Panc1 (cell line): ENCODE results near the gene NANOS3. TPM values are rescaled to one million over a fixed set of nuclear protein-coding genes. Genes with fewer than 3 reads are reported as not detected.

ENCODE experiments used
- ATAC-seq: fragments of 200-7000 bp; cut with Tn5 transposase; 2 replicates; pipeline ENCODE4 v1.9.1; 2020; ENCODE audit warnings: mild to moderate bottlenecking, moderate library complexity
- BruUV-seq: library from RNA; stranded (reverse); fragments of 400-500 nt; replicated peaks from 2 replicates; lab custom pipeline; 2021; lab: Mats Ljungman, UMichigan
- CTCF ChIA-PET: fragments of 300-600 bp; sonication (Branson Sonifier 250); formaldehyde crosslinking; loops from one replicate; lab custom pipeline; 2022; ENCODE audit warnings: antibody characterized with exemption; lab: Charles Lee
- POLR2A ChIA-PET: fragments of 300-600 bp; sonication (Branson Sonifier 250); formaldehyde crosslinking; loops from one replicate; lab custom pipeline; 2022; ENCODE audit warnings: antibody characterized with exemption; lab: Charles Lee
- DNase-seq: peaks from one replicate; pipeline ENCODE4 v3.0.0-alpha.2; 2010; ENCODE audit warnings: low read depth, low spot score
- H3K27ac ChIP-seq: 2 replicates; pipeline ENCODE4 v1.5.1; 2011; ENCODE audit warnings: mild to moderate bottlenecking, low read length, inconsistent platforms
- H3K27me3 ChIP-seq: fragments of 200-500 bp; sonication (Bioruptor generic); 2 replicates; pipeline ENCODE4 v1.6.0; 2014; ENCODE audit warnings: low read length, inconsistent platforms; ENCODE audit not compliant: control insufficient read depth, insufficient read depth
- H3K36me3 ChIP-seq: fragments of 200-500 bp; sonication (Bioruptor generic); 2 replicates; pipeline ENCODE4 v1.5.1; 2014; ENCODE audit warnings: inconsistent platforms, mild to moderate bottlenecking, low read length, moderate library complexity; ENCODE audit not compliant: control insufficient read depth, insufficient read depth
- H3K4me1 ChIP-seq: 2 replicates; pipeline ENCODE4 v1.5.1; 2011; ENCODE audit warnings: inconsistent platforms, mild to moderate bottlenecking, low read length, moderate library complexity; ENCODE audit not compliant: control insufficient read depth, insufficient read depth
- H3K4me3 ChIP-seq, 2 experiments: 2 replicates each; pipeline ENCODE4 v1.5.1; 2011 to 2012; ENCODE audit warnings: low read depth in 2 of 2, low read length in 2 of 2, mild to moderate bottlenecking in 2 of 2, inconsistent platforms in 1 of 2, moderate library complexity in 1 of 2
- H3K9me3 ChIP-seq: fragments of 200-500 bp; sonication (Bioruptor generic); 2 replicates; pipeline ENCODE4 v1.5.1; 2014; ENCODE audit warnings: low read depth, mild to moderate bottlenecking, inconsistent platforms, low read length, moderate library complexity; ENCODE audit not compliant: control insufficient read depth, insufficient read depth
- POLR2AphosphoS5 ChIP-seq: IDR thresholded peaks from 2 replicates; pipeline ENCODE4 v1.6.1; 2012; ENCODE audit warnings: mild to moderate bottlenecking, low read depth, low read length, moderate library complexity
- SIN3A ChIP-seq: IDR thresholded peaks from 2 replicates; pipeline ENCODE4 v1.6.1; 2012; ENCODE audit warnings: low read depth, mild to moderate bottlenecking, low read length, moderate library complexity, borderline replicate concordance; ENCODE audit not compliant: insufficient read depth
- TCF7L2 ChIP-seq: IDR thresholded peaks from 2 replicates; pipeline ENCODE4 v1.6.1; 2011; ENCODE audit warnings: mild to moderate bottlenecking, low read depth, low read length, inconsistent platforms
- in situ Hi-C: cut with HindIII; loops from 2 replicates; pipeline ENCODE4 v1.10.0; 2016; ENCODE audit warnings: low sequenced_read_pairs, low pct_unique_long_range_greater_than_20kb
- intact Hi-C: fragments of 100-400 bp; cut with micrococcal nuclease; formaldehyde crosslinking; loops from one replicate; pipeline ENCODE4 v1.10.0; 2022; ENCODE audit not compliant: unreplicated experiment
- total RNA-seq: library from RNA; stranded (reverse); gene quantifications from one replicate; pipeline ENCODE4 v1.2.1, GENCODE V29; 2021; ENCODE audit not compliant: unreplicated experiment
- TF ChIP-seq, protein P1 (sequence below): fragments of 450-650 bp; IDR thresholded peaks from 2 replicates; pipeline ENCODE4 v1.5.1; 2017; ENCODE audit warnings: mild to moderate bottlenecking
- TF ChIP-seq, protein P2 (sequence below), 2 experiments: IDR thresholded peaks; 2 replicates each; pipeline ENCODE4 v1.6.1; 2011 to 2012; ENCODE audit warnings: low read depth in 2 of 2, control low read depth in 1 of 2, low read length in 1 of 2, mild to moderate bottlenecking in 1 of 2, moderate library complexity in 1 of 2; ENCODE audit not compliant: insufficient read depth in 1 of 2

The NANOS3 gene
- total RNA-seq, 1 experiment from 2014 or later: 0.33 TPM

DNA sequence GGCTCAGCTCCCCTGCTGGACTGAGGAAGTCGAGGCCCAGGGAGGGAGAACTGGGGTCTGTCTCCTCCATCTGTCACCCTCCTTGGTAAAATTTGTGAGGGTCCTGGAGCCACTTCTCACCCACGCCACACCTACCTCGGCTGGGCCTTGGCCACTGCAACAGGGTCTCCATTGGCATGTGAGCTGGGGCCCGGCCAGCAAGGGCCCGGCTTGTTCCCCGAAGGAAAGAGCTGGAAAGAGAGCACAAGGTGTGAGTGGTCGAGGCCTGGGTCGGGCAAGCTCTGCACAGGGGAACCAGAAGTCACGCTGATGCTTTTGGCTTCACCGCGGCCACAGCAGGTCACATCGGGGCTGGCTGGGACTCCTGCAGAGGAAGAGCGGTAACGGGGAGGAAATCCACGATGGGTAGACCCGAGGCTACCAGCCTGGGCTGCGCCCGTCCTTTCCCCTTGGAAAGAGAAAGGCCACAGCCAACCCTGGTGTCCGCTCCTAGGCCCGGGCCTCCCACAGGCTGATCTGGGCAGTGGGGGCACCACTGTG is 9.0 kb downstream of the NANOS3 start:
- H3K9me3 ChIP-seq: no peaks in the 10 kb centered on the region
- no peak overlapping the region for H3K27ac ChIP-seq
- DNase-seq (no peak), ATAC-seq (no peak)
- H3K4me3 ChIP-seq: no peak overlapping the region
- intact Hi-C loops: no loop called here
- BruUV-seq: no TSS peak
- peaks cover 10% of the 10 kb centered on the region for H3K4me1 ChIP-seq
- H3K27me3 ChIP-seq: no peaks in the 10 kb centered on the region
- no peaks in the 10 kb centered on the region for H3K36me3 ChIP-seq
- TF ChIP-seq POLR2AphosphoS5 (no peak), TCF7L2 (no peak), SIN3A (no peak)
- TF ChIP-seq, protein P1, sequence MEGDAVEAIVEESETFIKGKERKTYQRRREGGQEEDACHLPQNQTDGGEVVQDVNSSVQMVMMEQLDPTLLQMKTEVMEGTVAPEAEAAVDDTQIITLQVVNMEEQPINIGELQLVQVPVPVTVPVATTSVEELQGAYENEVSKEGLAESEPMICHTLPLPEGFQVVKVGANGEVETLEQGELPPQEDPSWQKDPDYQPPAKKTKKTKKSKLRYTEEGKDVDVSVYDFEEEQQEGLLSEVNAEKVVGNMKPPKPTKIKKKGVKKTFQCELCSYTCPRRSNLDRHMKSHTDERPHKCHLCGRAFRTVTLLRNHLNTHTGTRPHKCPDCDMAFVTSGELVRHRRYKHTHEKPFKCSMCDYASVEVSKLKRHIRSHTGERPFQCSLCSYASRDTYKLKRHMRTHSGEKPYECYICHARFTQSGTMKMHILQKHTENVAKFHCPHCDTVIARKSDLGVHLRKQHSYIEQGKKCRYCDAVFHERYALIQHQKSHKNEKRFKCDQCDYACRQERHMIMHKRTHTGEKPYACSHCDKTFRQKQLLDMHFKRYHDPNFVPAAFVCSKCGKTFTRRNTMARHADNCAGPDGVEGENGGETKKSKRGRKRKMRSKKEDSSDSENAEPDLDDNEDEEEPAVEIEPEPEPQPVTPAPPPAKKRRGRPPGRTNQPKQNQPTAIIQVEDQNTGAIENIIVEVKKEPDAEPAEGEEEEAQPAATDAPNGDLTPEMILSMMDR: no peak
- TF ChIP-seq, protein P2, sequence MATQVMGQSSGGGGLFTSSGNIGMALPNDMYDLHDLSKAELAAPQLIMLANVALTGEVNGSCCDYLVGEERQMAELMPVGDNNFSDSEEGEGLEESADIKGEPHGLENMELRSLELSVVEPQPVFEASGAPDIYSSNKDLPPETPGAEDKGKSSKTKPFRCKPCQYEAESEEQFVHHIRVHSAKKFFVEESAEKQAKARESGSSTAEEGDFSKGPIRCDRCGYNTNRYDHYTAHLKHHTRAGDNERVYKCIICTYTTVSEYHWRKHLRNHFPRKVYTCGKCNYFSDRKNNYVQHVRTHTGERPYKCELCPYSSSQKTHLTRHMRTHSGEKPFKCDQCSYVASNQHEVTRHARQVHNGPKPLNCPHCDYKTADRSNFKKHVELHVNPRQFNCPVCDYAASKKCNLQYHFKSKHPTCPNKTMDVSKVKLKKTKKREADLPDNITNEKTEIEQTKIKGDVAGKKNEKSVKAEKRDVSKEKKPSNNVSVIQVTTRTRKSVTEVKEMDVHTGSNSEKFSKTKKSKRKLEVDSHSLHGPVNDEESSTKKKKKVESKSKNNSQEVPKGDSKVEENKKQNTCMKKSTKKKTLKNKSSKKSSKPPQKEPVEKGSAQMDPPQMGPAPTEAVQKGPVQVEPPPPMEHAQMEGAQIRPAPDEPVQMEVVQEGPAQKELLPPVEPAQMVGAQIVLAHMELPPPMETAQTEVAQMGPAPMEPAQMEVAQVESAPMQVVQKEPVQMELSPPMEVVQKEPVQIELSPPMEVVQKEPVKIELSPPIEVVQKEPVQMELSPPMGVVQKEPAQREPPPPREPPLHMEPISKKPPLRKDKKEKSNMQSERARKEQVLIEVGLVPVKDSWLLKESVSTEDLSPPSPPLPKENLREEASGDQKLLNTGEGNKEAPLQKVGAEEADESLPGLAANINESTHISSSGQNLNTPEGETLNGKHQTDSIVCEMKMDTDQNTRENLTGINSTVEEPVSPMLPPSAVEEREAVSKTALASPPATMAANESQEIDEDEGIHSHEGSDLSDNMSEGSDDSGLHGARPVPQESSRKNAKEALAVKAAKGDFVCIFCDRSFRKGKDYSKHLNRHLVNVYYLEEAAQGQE (IDR thresholded peaks at IDR 0.05; ENCODE audit: insufficient read depth in 1 of 2, low read depth in 2 of 2, low read length in 1 of 2): no peak
- ChIA-PET CTCF (no interaction called here), POLR2A (interaction anchor here (0.6 kb wide), 1 partner anchor 108 kb away, joined by 9 read pairs; no protein-coding TSS in a partner anchor)
- in situ Hi-C loops: no loop called here

DNA sequence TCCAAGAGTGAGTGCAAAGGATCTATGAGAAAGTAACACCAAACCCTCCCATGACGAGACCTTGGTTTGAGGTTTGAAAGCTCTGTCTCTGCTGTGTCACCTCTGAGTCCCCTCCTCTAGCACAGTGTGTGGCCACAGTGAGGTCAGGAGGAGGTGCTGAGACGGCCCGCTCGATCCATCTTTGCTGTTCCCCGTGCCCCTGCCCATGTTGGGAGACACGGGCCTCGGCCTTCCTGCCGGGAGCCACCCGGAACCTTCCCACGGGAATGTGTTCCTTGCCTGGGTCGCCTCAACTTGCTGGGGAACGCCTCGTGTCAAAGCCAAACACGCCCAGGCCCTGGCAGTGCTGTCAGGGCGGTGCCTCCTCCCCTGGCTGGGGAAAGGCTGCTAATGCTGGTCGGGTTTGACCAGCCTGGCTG is 10.1 kb downstream of the NANOS3 start:
- no peak overlapping the region for H3K27ac ChIP-seq

More for the DNA sequence above, 10.1 kb downstream of the NANOS3 start:
- H3K36me3 ChIP-seq: no peaks in the 10 kb centered on the region
- no peaks in the 10 kb centered on the region for H3K9me3 ChIP-seq
- no peak overlapping the region for H3K4me3 ChIP-seq
- BruUV-seq: no TSS peak
- ATAC-seq: no peak
- DNase-seq: no peak
- in situ Hi-C loops: no loop called here
- ChIA-PET POLR2A (no interaction called here), CTCF (no interaction called here)
- H3K27me3 ChIP-seq: no peaks in the 10 kb centered on the region
- H3K4me1 ChIP-seq: no peaks in the 10 kb centered on the region
- TF ChIP-seq SIN3A (no peak), TCF7L2 (no peak), POLR2AphosphoS5 (no peak)
- TF ChIP-seq, protein P1: no peak
- TF ChIP-seq, protein P2 (IDR thresholded peaks at IDR 0.05; ENCODE audit: insufficient read depth in 1 of 2, low read depth in 2 of 2, low read length in 1 of 2): no peak
- intact Hi-C loops: no loop called here
